ENCODE data around the gene TBC1D14. TPM values are rescaled to one million over a fixed set of nuclear protein-coding genes. Genes with fewer than 3 reads are reported as not detected.

Gene TBC1D14
- total RNA-seq, 1 experiment from 2014 or later: 36.3 TPM

DNA sequence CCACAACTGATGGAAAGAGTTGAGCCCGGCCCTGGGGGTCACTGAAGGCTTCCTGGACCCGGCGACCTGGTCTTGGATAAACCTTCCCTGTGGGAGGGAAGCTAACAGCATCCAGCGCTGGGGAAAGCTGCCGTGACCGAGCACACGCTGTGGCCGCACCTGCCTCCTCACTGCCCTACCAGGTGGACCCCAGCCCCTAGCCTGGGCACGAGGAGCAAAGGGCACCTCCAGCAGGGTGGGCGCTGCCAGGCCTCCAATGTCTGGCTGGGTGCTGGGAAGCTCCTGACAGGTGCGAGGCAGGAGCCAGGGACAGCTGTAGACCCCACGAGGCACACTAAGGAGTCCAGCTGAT lies 141.5 kb downstream of the TBC1D14 start:
- no peak overlapping the region for H3K27ac ChIP-seq (ENCODE audit: low read length)
- in situ Hi-C loops (cut with HindIII; ENCODE audit: low pct_unique_long_range_greater_than_20kb, low sequenced_read_pairs) (no loop called here), intact Hi-C loops (cut with micrococcal nuclease; ENCODE audit: unreplicated experiment) (no loop called here)
- no peak for DNase-seq (ENCODE audit: low read depth, low spot score)
- no peak for ATAC-seq
- TF ChIP-seq TCF7L2 (IDR thresholded peaks at IDR 0.05; ENCODE audit: low read depth, low read length): no peak
- no peak for TF ChIP-seq POLR2AphosphoS5 (IDR thresholded peaks at IDR 0.05; ENCODE audit: low read depth, low read length)
- TF ChIP-seq, protein P1, sequence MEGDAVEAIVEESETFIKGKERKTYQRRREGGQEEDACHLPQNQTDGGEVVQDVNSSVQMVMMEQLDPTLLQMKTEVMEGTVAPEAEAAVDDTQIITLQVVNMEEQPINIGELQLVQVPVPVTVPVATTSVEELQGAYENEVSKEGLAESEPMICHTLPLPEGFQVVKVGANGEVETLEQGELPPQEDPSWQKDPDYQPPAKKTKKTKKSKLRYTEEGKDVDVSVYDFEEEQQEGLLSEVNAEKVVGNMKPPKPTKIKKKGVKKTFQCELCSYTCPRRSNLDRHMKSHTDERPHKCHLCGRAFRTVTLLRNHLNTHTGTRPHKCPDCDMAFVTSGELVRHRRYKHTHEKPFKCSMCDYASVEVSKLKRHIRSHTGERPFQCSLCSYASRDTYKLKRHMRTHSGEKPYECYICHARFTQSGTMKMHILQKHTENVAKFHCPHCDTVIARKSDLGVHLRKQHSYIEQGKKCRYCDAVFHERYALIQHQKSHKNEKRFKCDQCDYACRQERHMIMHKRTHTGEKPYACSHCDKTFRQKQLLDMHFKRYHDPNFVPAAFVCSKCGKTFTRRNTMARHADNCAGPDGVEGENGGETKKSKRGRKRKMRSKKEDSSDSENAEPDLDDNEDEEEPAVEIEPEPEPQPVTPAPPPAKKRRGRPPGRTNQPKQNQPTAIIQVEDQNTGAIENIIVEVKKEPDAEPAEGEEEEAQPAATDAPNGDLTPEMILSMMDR (IDR thresholded peaks at IDR 0.05): no peak
- TF ChIP-seq SIN3A (IDR thresholded peaks at IDR 0.05; ENCODE audit: borderline replicate concordance, insufficient read depth, low read depth, low read length): no peak
- CTCF ChIA-PET: no interaction called here
- peaks cover 10% of the 10 kb centered on the region for H3K4me1 ChIP-seq (ENCODE audit: control insufficient read depth, insufficient read depth, low read length)
- H3K9me3 ChIP-seq (ENCODE audit: control insufficient read depth, insufficient read depth, low read depth, low read length): no peaks in the 10 kb centered on the region
- no peaks in the 10 kb centered on the region for H3K27me3 ChIP-seq (ENCODE audit: control insufficient read depth, insufficient read depth, low read length)
- BruUV-seq (replicated peaks): no TSS peak
- H3K4me3 ChIP-seq (ENCODE audit: low read depth in 2 of 2, low read length in 2 of 2): no peak overlapping the region
- POLR2A ChIA-PET: interaction anchor here (0.7 kb wide), 2 partner anchors 376 to 660 kb away, joined by 6 to 10 read pairs; no protein-coding TSS in a partner anchor
- no peaks in the 10 kb centered on the region for H3K36me3 ChIP-seq (ENCODE audit: control insufficient read depth, insufficient read depth, low read length)

DNA sequence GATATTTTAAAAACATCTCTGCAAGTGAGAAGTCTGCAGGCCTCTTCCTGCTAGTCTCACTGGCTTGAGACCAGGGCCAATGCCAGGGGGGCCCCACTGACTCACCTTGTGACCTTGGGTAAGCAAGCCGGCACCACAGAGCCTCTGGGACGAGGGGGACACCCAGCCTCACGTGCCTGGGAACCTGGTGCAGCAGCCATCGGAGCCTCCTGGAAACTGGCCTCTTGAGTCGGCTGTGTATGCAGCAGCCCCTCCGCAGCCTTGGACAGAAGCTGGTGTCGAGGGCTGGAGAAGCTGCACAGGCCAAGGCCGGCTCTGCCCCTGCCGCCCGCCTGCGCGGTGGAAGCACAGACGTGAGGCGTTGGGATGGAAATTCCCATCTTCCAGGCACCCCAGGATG lies 142.3 kb downstream of the TBC1D14 start:
- POLR2A ChIA-PET: no interaction called here
- in situ Hi-C loops (cut with HindIII; ENCODE audit: low pct_unique_long_range_greater_than_20kb, low sequenced_read_pairs): no loop called here
- BruUV-seq (replicated peaks): no TSS peak

DNA sequence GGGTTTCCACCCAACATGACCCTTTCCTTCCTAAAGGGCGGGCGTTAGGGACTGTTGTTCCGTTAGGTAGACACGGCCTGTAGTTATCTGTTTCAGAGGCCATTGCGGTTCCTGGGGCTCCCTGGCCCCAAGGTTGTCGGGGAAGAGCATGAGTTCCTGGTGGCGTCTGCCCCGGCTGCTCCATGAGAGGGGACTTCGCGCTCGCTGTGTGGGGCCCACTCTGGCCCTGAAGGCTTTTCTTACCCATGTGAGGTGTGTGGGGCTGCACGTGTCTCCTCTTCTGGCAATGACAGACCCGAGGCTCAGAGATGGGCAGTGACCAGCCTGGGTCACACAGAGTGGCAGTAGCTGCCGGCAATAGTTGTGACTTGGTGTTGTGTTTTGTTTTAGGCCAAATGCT lies 142.7 kb downstream of the TBC1D14 start:
- TF ChIP-seq, protein P2, sequence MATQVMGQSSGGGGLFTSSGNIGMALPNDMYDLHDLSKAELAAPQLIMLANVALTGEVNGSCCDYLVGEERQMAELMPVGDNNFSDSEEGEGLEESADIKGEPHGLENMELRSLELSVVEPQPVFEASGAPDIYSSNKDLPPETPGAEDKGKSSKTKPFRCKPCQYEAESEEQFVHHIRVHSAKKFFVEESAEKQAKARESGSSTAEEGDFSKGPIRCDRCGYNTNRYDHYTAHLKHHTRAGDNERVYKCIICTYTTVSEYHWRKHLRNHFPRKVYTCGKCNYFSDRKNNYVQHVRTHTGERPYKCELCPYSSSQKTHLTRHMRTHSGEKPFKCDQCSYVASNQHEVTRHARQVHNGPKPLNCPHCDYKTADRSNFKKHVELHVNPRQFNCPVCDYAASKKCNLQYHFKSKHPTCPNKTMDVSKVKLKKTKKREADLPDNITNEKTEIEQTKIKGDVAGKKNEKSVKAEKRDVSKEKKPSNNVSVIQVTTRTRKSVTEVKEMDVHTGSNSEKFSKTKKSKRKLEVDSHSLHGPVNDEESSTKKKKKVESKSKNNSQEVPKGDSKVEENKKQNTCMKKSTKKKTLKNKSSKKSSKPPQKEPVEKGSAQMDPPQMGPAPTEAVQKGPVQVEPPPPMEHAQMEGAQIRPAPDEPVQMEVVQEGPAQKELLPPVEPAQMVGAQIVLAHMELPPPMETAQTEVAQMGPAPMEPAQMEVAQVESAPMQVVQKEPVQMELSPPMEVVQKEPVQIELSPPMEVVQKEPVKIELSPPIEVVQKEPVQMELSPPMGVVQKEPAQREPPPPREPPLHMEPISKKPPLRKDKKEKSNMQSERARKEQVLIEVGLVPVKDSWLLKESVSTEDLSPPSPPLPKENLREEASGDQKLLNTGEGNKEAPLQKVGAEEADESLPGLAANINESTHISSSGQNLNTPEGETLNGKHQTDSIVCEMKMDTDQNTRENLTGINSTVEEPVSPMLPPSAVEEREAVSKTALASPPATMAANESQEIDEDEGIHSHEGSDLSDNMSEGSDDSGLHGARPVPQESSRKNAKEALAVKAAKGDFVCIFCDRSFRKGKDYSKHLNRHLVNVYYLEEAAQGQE (IDR thresholded peaks at IDR 0.05; ENCODE audit: insufficient read depth in 1 of 2, low read depth in 2 of 2, low read length in 1 of 2): no peak
- TF ChIP-seq TCF7L2 (IDR thresholded peaks at IDR 0.05; ENCODE audit: low read depth, low read length): no peak
- TF ChIP-seq POLR2AphosphoS5 (IDR thresholded peaks at IDR 0.05; ENCODE audit: low read depth, low read length): no peak
- TF ChIP-seq, protein P1 (IDR thresholded peaks at IDR 0.05): no peak
- no peak for TF ChIP-seq SIN3A (IDR thresholded peaks at IDR 0.05; ENCODE audit: borderline replicate concordance, insufficient read depth, low read depth, low read length)
- intact Hi-C loops (cut with micrococcal nuclease; ENCODE audit: unreplicated experiment) (no loop called here), in situ Hi-C loops (cut with HindIII; ENCODE audit: low pct_unique_long_range_greater_than_20kb, low sequenced_read_pairs) (no loop called here)
- peaks cover 3% of the 10 kb centered on the region; the same call in 1 of the 2 replicates for H3K4me1 ChIP-seq (ENCODE audit: control insufficient read depth, insufficient read depth, low read length)
- DNase-seq (ENCODE audit: low read depth, low spot score) (no peak), ATAC-seq (no peak)
- H3K4me3 ChIP-seq (ENCODE audit: low read depth in 2 of 2, low read length in 2 of 2): no peak overlapping the region
- H3K27ac ChIP-seq (ENCODE audit: low read length): no peak overlapping the region
- no peaks in the 10 kb centered on the region for H3K36me3 ChIP-seq (ENCODE audit: control insufficient read depth, insufficient read depth, low read length)
- CTCF ChIA-PET: no interaction called here
- POLR2A ChIA-PET: no interaction called here
- BruUV-seq (replicated peaks): no TSS peak
- H3K9me3 ChIP-seq (ENCODE audit: control insufficient read depth, insufficient read depth, low read depth, low read length): no peaks in the 10 kb centered on the region
- no peaks in the 10 kb centered on the region for H3K27me3 ChIP-seq (ENCODE audit: control insufficient read depth, insufficient read depth, low read length)

More for the DNA sequence above, 142.3 kb downstream of the TBC1D14 start:
- Histone ChIP-seq H3K4me3 (ENCODE audit: low read depth in 2 of 2, low read length in 2 of 2) (no peak overlapping the region), H3K36me3 (ENCODE audit: control insufficient read depth, insufficient read depth, low read length) (no peaks in the 10 kb centered on the region), H3K9me3 (ENCODE audit: control insufficient read depth, insufficient read depth, low read depth, low read length) (no peaks in the 10 kb centered on the region), H3K4me1 (ENCODE audit: control insufficient read depth, insufficient read depth, low read length) (peaks cover 6% of the 10 kb centered on the region; the same call in 1 of the 2 replicates), H3K27ac (ENCODE audit: low read length) (no peak overlapping the region), H3K27me3 (ENCODE audit: control insufficient read depth, insufficient read depth, low read length) (no peaks in the 10 kb centered on the region)
- ATAC-seq: no peak
- intact Hi-C loops (cut with micrococcal nuclease; ENCODE audit: unreplicated experiment): no loop called here
- TF ChIP-seq, protein P2 (IDR thresholded peaks at IDR 0.05; ENCODE audit: insufficient read depth in 1 of 2, low read depth in 2 of 2, low read length in 1 of 2): no peak
- TF ChIP-seq SIN3A (IDR thresholded peaks at IDR 0.05; ENCODE audit: borderline replicate concordance, insufficient read depth, low read depth, low read length): no peak
- CTCF ChIA-PET: no interaction called here
- DNase-seq (ENCODE audit: low read depth, low spot score): no peak
